Endodermal cell (in vitro differentiated cells): ENCODE measurements around the gene CDH20. TPM values are rescaled to one million over a fixed set of nuclear protein-coding genes. Genes with fewer than 3 reads are reported as not detected.

Source experiments
- DNase-seq: peaks from one replicate; pipeline ENCODE4 v3.0.0-alpha.2; 2017
- H3K27ac ChIP-seq: 2 replicates; pipeline ENCODE4 v1.5.1; 2013; ENCODE audit warnings: mild to moderate bottlenecking, low read depth, low read length, moderate library complexity
- H3K27me3 ChIP-seq: 2 replicates; pipeline ENCODE4 v1.6.1; 2013; ENCODE audit warnings: mild to moderate bottlenecking, low read length, moderate library complexity; ENCODE audit not compliant: insufficient read depth, control insufficient read depth, poor library complexity, severe bottlenecking
- H3K36me3 ChIP-seq: 2 replicates; pipeline ENCODE4 v1.7.0; 2013; ENCODE audit warnings: mild to moderate bottlenecking, low read length, moderate library complexity; ENCODE audit not compliant: control insufficient read depth, insufficient read depth
- H3K4me1 ChIP-seq: one replicate; pipeline ENCODE4 v1.7.0; 2013; ENCODE audit warnings: low read length; ENCODE audit not compliant: control insufficient read depth, insufficient read depth
- H3K4me3 ChIP-seq: 2 replicates; pipeline ENCODE4 v1.5.1; 2013; ENCODE audit warnings: mild to moderate bottlenecking, low read length, moderate library complexity
- H3K9ac ChIP-seq: 2 replicates; pipeline ENCODE4 v1.6.1; 2013; ENCODE audit warnings: mild to moderate bottlenecking, low read length, moderate library complexity; ENCODE audit not compliant: poor library complexity, severe bottlenecking; ENCODE audit errors: extremely low read depth
- H3K9me3 ChIP-seq: 2 replicates; pipeline ENCODE4 v1.6.1; 2013; ENCODE audit warnings: mild to moderate bottlenecking, low read length, moderate library complexity; ENCODE audit not compliant: control insufficient read depth
- H3K27ac Mint-ChIP-seq: 2 replicates; pipeline ENCODE4 v1.8.0; 2020; ENCODE audit warnings: mixed read lengths
- H3K27me3 Mint-ChIP-seq: 2 replicates; pipeline ENCODE4 v1.8.0; 2021; ENCODE audit warnings: mild to moderate bottlenecking, mixed read lengths; ENCODE audit not compliant: insufficient read depth
- H3K36me3 Mint-ChIP-seq: 2 replicates; pipeline ENCODE4 v1.8.0; 2020; ENCODE audit warnings: low read depth, mixed read lengths
- H3K4me1 Mint-ChIP-seq: 2 replicates; pipeline ENCODE4 v1.8.0; 2020; ENCODE audit warnings: mixed read lengths
- H3K4me3 Mint-ChIP-seq: 2 replicates; pipeline ENCODE4 v1.8.0; 2020; ENCODE audit warnings: mild to moderate bottlenecking, moderate library complexity, mixed read lengths
- H3K9me3 Mint-ChIP-seq: 2 replicates; pipeline ENCODE4 v1.8.0; 2020; ENCODE audit warnings: mild to moderate bottlenecking, mixed read lengths
- CTCF ChIP-seq: fragments of 200-600 bp; sonication (generic); conservative IDR thresholded peaks from 2 replicates; pipeline ENCODE4 v1.5.0; 2021; ENCODE audit warnings: antibody characterized with exemption, mild to moderate bottlenecking
- whole genome bisulfite sequencing, 2 experiments: methylation state at CpG; one replicate each; pipeline versions ENCODE4 v1.1.5 to v1.1.7; 2013; ENCODE audit warnings: missing lambda C conversion rate in 2 of 2, mixed read lengths in 1 of 2; ENCODE audit not compliant: insufficient coverage in 1 of 2, insufficient read length in 1 of 2; 5-methylcytosine and 5-hydroxymethylcytosine counted together
- total RNA-seq, 2 donors: library from RNA; stranded (reverse); fragmentation: NEBNext Ultra II Directional in 1 of 2; extraction: Animal tissue kit (Norgen Biotek cat#: 25700) in 1 of 2; gene quantifications; 2 replicates in 1 of 2; 3 replicates in 1 of 2; pipeline ENCODE4 v1.2.1, GENCODE V29; 2021

CDH20 gene
- total RNA-seq, 2 donors from 2014 or later: 0.11 to 0.75 TPM

DNA sequence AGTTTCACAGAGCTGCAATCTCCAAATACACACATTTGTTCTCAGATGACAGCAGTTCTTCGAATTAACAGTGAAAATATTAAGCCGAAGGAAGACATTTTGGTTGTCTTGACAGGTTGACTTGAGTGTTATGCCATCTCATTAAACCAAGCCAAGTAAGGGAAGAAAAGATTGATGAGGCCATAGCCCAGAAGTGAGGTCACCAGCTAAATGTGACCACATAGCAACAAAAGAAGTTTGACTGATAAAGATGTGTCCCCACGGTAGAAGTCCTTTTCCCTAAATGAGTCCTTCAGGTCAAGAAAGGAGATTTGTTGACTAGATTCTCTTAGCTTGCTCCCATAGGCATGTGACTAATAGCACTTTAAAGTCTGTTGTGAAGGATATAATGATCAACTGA is 156.1 kb downstream of the CDH20 start:
- Histone ChIP-seq H3K27me3 (no peaks in the 10 kb centered on the region), H3K4me1 (peaks cover 6% of the 10 kb centered on the region), H3K27ac (no peak overlapping the region), H3K36me3 (no peaks in the 10 kb centered on the region), H3K9ac (no peak overlapping the region), H3K4me3 (no peak overlapping the region), H3K9me3 (no peaks in the 10 kb centered on the region)
- no peak for DNase-seq
- Mint-ChIP-seq H3K9me3 (no peaks in the 10 kb centered on the region), H3K27me3 (no peaks in the 10 kb centered on the region), H3K4me1 (peaks cover 20% of the 10 kb centered on the region), H3K36me3 (no peaks in the 10 kb centered on the region), H3K4me3 (no peak overlapping the region), H3K27ac (no peak overlapping the region)
- WGBS, 2 experiments: 82 to 91% methylated on average over 2 to 3 of the region's 3 CpGs
- no peak for TF ChIP-seq CTCF

- Histone ChIP-seq H3K4me3 (no peak overlapping the region), H3K4me1 (no peaks in the 10 kb centered on the region), H3K27ac (no peak overlapping the region), H3K9ac (no peak overlapping the region), H3K27me3 (no peaks in the 10 kb centered on the region), H3K36me3 (no peaks in the 10 kb centered on the region), H3K9me3 (no peaks in the 10 kb centered on the region)
- Mint-ChIP-seq H3K4me1 (peaks cover 14% of the 10 kb centered on the region), H3K27me3 (no peaks in the 10 kb centered on the region), H3K9me3 (no peaks in the 10 kb centered on the region), H3K4me3 (no peak overlapping the region), H3K27ac (no peak overlapping the region), H3K36me3 (no peaks in the 10 kb centered on the region)
- no peak for DNase-seq
- no peak for TF ChIP-seq CTCF
- WGBS, 2 experiments: 87 to 93% methylated on average over 13 to 18 of the region's 18 CpGs
Observed at GRCh38 chr18:61496374-61496773, 163.1 kb downstream of the CDH20 start.

GRCh38 chr18:61497422-61497821 is 164.2 kb downstream of the CDH20 start:
- Histone ChIP-seq H3K36me3 (no peaks in the 10 kb centered on the region), H3K27me3 (no peaks in the 10 kb centered on the region), H3K4me1 (no peaks in the 10 kb centered on the region), H3K9ac (no peak overlapping the region), H3K9me3 (no peaks in the 10 kb centered on the region), H3K4me3 (no peak overlapping the region), H3K27ac (no peak overlapping the region)
- H3K4me1 Mint-ChIP-seq: peaks cover 20% of the 10 kb centered on the region
- no peak overlapping the region for H3K27ac Mint-ChIP-seq
- no peaks in the 10 kb centered on the region for H3K9me3 Mint-ChIP-seq
- H3K27me3 Mint-ChIP-seq: no peaks in the 10 kb centered on the region
- 77 to 82% methylated on average over 2 to 3 of the region's 3 CpGs for WGBS, 2 experiments
- no peak for TF ChIP-seq CTCF
- DNase-seq: no peak
- no peak overlapping the region for H3K4me3 Mint-ChIP-seq
- H3K36me3 Mint-ChIP-seq: no peaks in the 10 kb centered on the region
